Measurements from ENCODE around the gene IFNAR1. TPM values are rescaled to one million over a fixed set of nuclear protein-coding genes. Genes with fewer than 3 reads are reported as not detected.
"Not testable (repeated sequence)": the region's sequence is repeated elsewhere in the genome, so short reads cannot be mapped to it uniquely, and the experiment has no call there.

Gene IFNAR1
- total and polyA plus RNA-seq, 9 of the 15 experiments (the other 6 are each of a cell fraction or from before 2014, with no cell fraction given): 8.6 to 31.8 (median 14.8) TPM

DNA sequence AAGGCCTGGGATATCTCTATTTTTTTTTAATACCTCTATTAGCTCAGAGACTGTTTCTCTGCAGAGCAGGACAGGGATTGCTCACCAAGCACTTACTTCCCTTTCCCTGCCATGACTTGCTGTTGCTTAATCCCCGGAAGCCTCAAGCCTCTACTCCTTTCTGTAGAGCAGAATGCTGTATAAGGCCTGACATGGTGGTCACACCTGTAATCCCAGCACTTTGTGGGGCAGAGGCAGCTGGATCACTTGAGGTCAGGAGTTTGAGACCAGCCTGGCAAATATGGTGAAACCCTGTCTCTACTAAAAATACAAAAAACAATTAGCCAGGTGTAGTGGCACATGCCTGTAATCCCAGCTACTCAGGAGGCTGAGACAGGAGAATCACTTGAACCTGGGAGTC, 55.2 kb downstream of the IFNAR1 start:
- H3K27ac ChIP-seq (ENCODE audit: extremely low read depth, low read depth, low read length): peak overlapping the region; percentile 63; the same call in 2 of the 3 replicates
- CTCF ChIA-PET (ENCODE audit: low intra/inter-chr PET ratio); H3K9me3 ChIP-seq (replicated peaks; ENCODE audit: control insufficient read depth, insufficient read depth, low read depth, low read length); H3K4me2 ChIP-seq (ENCODE audit: insufficient read depth, low read length); H3K79me2 ChIP-seq (ENCODE audit: control insufficient read depth, insufficient read depth, low read length); H3K36me3 ChIP-seq (ENCODE audit: control insufficient read depth, insufficient read depth, low read length); BruUV-seq (replicated peaks); H4K20me1 ChIP-seq (replicated peaks; ENCODE audit: control insufficient read depth, insufficient read depth, low read length); FAIRE-seq; H3K4me3 ChIP-seq; H3K9me1 ChIP-seq (ENCODE audit: control insufficient read depth, insufficient read depth, low read length): not testable (repeated sequence)
- DNase-seq (ENCODE audit: extremely low read depth in 1 of 4, low spot score in 3 of 4): peak in 1 of 4 experiments; percentile 37
- peak overlapping the region; percentile 73 for H2AFZ ChIP-seq (ENCODE audit: low read depth, low read length)
- in situ Hi-C loops (cut with MboI): loop anchor here (5.0 kb wide), 1 partner anchor 183 kb away; no protein-coding TSS in a partner anchor
- POLR2A ChIA-PET: interaction anchor here (0.6 to 1.3 kb wide), 2 partner anchors 12 to 71 kb away, joined by 3 read pairs; no protein-coding TSS in a partner anchor
- H3K9ac ChIP-seq (ENCODE audit: insufficient read depth in 1 of 2, low read depth in 2 of 2, low read length in 2 of 2): peak overlapping the region in 1 of 2 experiments; percentile 40; a peak in 1 of 4 replicates
- peaks cover 14 to 27% of the 10 kb centered on the region in 2 experiments for H3K4me1 ChIP-seq (replicated peaks in 1 of 2; ENCODE audit: control insufficient read depth in 2 of 2, insufficient read depth in 2 of 2, low read length in 2 of 2)
- ATAC-seq: peak; percentile 26; the same call in 2 of the 3 replicates
- peaks cover 6 to 14% of the 10 kb centered on the region in 2 experiments; a peak in 2 of 5 replicates for H3K27me3 ChIP-seq (ENCODE audit: control insufficient read depth in 2 of 2, insufficient read depth in 2 of 2, low read length in 2 of 2)
- intact Hi-C loops (cut with micrococcal nuclease): loop anchor here (10.0 kb wide), 1 partner anchor 545 kb away; no protein-coding TSS in a partner anchor
- 60% methylated on average over 1 of the region's 1 CpG for WGBS (ENCODE audit: insufficient coverage, low coverage, missing lambda C conversion rate)
- TF ChIP-seq, protein P1, sequence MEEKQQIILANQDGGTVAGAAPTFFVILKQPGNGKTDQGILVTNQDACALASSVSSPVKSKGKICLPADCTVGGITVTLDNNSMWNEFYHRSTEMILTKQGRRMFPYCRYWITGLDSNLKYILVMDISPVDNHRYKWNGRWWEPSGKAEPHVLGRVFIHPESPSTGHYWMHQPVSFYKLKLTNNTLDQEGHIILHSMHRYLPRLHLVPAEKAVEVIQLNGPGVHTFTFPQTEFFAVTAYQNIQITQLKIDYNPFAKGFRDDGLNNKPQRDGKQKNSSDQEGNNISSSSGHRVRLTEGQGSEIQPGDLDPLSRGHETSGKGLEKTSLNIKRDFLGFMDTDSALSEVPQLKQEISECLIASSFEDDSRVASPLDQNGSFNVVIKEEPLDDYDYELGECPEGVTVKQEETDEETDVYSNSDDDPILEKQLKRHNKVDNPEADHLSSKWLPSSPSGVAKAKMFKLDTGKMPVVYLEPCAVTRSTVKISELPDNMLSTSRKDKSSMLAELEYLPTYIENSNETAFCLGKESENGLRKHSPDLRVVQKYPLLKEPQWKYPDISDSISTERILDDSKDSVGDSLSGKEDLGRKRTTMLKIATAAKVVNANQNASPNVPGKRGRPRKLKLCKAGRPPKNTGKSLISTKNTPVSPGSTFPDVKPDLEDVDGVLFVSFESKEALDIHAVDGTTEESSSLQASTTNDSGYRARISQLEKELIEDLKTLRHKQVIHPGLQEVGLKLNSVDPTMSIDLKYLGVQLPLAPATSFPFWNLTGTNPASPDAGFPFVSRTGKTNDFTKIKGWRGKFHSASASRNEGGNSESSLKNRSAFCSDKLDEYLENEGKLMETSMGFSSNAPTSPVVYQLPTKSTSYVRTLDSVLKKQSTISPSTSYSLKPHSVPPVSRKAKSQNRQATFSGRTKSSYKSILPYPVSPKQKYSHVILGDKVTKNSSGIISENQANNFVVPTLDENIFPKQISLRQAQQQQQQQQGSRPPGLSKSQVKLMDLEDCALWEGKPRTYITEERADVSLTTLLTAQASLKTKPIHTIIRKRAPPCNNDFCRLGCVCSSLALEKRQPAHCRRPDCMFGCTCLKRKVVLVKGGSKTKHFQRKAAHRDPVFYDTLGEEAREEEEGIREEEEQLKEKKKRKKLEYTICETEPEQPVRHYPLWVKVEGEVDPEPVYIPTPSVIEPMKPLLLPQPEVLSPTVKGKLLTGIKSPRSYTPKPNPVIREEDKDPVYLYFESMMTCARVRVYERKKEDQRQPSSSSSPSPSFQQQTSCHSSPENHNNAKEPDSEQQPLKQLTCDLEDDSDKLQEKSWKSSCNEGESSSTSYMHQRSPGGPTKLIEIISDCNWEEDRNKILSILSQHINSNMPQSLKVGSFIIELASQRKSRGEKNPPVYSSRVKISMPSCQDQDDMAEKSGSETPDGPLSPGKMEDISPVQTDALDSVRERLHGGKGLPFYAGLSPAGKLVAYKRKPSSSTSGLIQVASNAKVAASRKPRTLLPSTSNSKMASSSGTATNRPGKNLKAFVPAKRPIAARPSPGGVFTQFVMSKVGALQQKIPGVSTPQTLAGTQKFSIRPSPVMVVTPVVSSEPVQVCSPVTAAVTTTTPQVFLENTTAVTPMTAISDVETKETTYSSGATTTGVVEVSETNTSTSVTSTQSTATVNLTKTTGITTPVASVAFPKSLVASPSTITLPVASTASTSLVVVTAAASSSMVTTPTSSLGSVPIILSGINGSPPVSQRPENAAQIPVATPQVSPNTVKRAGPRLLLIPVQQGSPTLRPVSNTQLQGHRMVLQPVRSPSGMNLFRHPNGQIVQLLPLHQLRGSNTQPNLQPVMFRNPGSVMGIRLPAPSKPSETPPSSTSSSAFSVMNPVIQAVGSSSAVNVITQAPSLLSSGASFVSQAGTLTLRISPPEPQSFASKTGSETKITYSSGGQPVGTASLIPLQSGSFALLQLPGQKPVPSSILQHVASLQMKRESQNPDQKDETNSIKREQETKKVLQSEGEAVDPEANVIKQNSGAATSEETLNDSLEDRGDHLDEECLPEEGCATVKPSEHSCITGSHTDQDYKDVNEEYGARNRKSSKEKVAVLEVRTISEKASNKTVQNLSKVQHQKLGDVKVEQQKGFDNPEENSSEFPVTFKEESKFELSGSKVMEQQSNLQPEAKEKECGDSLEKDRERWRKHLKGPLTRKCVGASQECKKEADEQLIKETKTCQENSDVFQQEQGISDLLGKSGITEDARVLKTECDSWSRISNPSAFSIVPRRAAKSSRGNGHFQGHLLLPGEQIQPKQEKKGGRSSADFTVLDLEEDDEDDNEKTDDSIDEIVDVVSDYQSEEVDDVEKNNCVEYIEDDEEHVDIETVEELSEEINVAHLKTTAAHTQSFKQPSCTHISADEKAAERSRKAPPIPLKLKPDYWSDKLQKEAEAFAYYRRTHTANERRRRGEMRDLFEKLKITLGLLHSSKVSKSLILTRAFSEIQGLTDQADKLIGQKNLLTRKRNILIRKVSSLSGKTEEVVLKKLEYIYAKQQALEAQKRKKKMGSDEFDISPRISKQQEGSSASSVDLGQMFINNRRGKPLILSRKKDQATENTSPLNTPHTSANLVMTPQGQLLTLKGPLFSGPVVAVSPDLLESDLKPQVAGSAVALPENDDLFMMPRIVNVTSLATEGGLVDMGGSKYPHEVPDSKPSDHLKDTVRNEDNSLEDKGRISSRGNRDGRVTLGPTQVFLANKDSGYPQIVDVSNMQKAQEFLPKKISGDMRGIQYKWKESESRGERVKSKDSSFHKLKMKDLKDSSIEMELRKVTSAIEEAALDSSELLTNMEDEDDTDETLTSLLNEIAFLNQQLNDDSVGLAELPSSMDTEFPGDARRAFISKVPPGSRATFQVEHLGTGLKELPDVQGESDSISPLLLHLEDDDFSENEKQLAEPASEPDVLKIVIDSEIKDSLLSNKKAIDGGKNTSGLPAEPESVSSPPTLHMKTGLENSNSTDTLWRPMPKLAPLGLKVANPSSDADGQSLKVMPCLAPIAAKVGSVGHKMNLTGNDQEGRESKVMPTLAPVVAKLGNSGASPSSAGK (IDR thresholded peaks at IDR 0.05): peak; percentile 54; the same call in 1 of the 2 replicates
- TF ChIP-seq DDX20 (tag; IDR thresholded peaks at IDR 0.05; ENCODE audit: low read depth) (0 out of 2 replicates have a peak, but pooled peaks have one; percentile 32), CEBPB (tag; IDR thresholded peaks at IDR 0.05) (peak; percentile 86), CEBPG (CRISPR knock-in tag; IDR thresholded peaks at IDR 0.05) (peak; percentile 71), CEBPG (tag; conservative IDR thresholded peaks at IDR 0.05 in 1 of 2, IDR thresholded peaks at IDR 0.05 in 1 of 2) (peak; percentile 88 to 90), HDGF (IDR thresholded peaks at IDR 0.05) (0 out of 2 replicates have a peak, but pooled peaks have one; percentile 18), KLF13 (tag; IDR thresholded peaks at IDR 0.05; ENCODE audit: borderline replicate concordance, low read depth) (0 out of 2 replicates have a peak, but pooled peaks have one; percentile 10), L3MBTL2 (IDR thresholded peaks at IDR 0.05) (peak; percentile 51)
- TF ChIP-seq, protein P2, sequence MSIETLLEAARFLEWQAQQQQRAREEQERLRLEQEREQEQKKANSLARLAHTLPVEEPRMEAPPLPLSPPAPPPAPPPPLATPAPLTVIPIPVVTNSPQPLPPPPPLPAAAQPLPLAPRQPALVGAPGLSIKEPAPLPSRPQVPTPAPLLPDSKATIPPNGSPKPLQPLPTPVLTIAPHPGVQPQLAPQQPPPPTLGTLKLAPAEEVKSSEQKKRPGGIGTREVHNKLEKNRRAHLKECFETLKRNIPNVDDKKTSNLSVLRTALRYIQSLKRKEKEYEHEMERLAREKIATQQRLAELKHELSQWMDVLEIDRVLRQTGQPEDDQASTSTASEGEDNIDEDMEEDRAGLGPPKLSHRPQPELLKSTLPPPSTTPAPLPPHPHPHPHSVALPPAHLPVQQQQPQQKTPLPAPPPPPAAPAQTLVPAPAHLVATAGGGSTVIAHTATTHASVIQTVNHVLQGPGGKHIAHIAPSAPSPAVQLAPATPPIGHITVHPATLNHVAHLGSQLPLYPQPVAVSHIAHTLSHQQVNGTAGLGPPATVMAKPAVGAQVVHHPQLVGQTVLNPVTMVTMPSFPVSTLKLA (conservative IDR thresholded peaks at IDR 0.05): peak in 1 of 2 experiments; percentile 21; a peak in 1 of 4 replicates
